WERI-Rb-1 (cell line): ENCODE data around the gene TNS4.

Experiments
- DNase-seq: peaks from one replicate; pipeline ENCODE4 v3.0.0-alpha.2; 2020
- H3K27ac ChIP-seq: fragments of 250-450 bp; sonication (Bioruptor Pico); 2 replicates; pipeline ENCODE4 v1.5.1; 2020; ENCODE audit warnings: mild to moderate bottlenecking, moderate library complexity
- H3K27me3 ChIP-seq: fragments of 250-450 bp; sonication (Bioruptor Pico); 2 replicates; pipeline ENCODE4 v1.5.1; 2021; ENCODE audit warnings: mild to moderate bottlenecking, low read depth, moderate library complexity; ENCODE audit not compliant: insufficient read depth, severe bottlenecking
- H3K36me3 ChIP-seq: fragments of 250-450 bp; sonication (Bioruptor Pico); 2 replicates; pipeline ENCODE4 v1.5.1; 2020; ENCODE audit warnings: mild to moderate bottlenecking, moderate library complexity
- H3K4me3 ChIP-seq: 2 replicates; pipeline ENCODE4 v1.5.1; 2011; ENCODE audit warnings: low read depth, mild to moderate bottlenecking, control low read depth, low read length
- H3K9me3 ChIP-seq: fragments of 250-450 bp; sonication (Bioruptor Pico); 2 replicates; pipeline ENCODE4 v1.5.1; 2021; ENCODE audit warnings: mild to moderate bottlenecking, moderate library complexity; ENCODE audit not compliant: severe bottlenecking
- CTCF ChIP-seq: IDR thresholded peaks from 2 replicates; pipeline ENCODE4 v1.5.1; 2011; ENCODE audit warnings: low read depth, mild to moderate bottlenecking, control low read depth, inconsistent platforms, low read length

TNS4 gene

GRCh38 chr17:40463122-40463550, 38.3 kb downstream of the TNS4 start:
- no peak overlapping the region for H3K4me3 ChIP-seq
- H3K27me3 ChIP-seq: no peaks in the 10 kb centered on the region
- H3K27ac ChIP-seq: peak overlapping the region; percentile 44
- no peaks in the 10 kb centered on the region for H3K9me3 ChIP-seq
- no peak for DNase-seq
- no peak for TF ChIP-seq CTCF
- H3K36me3 ChIP-seq: no peaks in the 10 kb centered on the region; the same call in 1 of the 2 replicates

DNA sequence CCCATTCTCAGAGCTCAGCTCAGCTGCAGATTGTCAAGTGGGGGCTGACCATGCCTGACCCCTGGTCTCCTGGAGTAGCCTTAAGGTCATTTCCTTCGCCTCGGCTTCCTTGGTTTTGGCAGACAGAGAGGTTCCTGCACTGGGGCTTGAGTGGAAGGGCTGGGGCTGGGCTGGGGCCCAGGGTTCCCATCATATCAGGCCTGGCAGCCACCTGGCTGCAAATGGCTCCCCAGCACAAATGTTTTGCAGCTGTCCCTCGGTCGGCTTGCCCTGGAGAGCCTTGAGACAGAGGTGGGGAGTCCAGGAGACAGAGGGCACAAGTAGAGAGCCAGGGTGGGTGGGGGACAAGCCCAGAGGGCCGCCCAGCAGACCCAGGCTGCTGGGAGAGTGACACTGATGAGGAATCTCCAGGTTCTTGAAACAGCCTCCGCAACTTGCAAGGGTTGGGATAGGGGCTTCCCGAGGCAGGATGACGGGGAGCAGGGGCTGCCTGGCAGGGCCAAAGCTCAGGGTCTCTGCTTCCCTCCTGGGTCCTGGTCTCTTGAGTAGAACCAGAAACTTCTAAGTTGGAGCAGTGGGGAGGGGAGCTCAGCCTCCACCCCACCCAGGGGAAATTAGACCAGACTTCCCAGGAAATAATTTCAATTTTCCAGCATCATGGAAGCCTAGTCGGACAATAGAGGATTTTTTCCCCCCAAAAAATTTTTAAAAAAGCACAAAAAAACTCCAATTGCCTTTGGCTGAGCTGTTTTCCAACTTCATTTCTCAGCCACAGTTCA, 38.9 kb downstream of the TNS4 start:
- H3K4me3 ChIP-seq: no peak overlapping the region
- no peak for DNase-seq
- TF ChIP-seq CTCF: no peak
- peaks cover 6% of the 10 kb centered on the region for H3K36me3 ChIP-seq
- peak overlapping the region; percentile 44 for H3K27ac ChIP-seq
- H3K9me3 ChIP-seq: no peaks in the 10 kb centered on the region
- no peaks in the 10 kb centered on the region for H3K27me3 ChIP-seq

GRCh38 chr17:40461732-40462342, 39.6 kb downstream of the TNS4 start:
- Histone ChIP-seq H3K27me3 (no peaks in the 10 kb centered on the region), H3K9me3 (no peaks in the 10 kb centered on the region), H3K27ac (peak overlapping the region; percentile 44), H3K4me3 (no peak overlapping the region), H3K36me3 (peaks cover 12% of the 10 kb centered on the region)
- TF ChIP-seq CTCF: no peak
- peak; percentile 42 for DNase-seq

DNA sequence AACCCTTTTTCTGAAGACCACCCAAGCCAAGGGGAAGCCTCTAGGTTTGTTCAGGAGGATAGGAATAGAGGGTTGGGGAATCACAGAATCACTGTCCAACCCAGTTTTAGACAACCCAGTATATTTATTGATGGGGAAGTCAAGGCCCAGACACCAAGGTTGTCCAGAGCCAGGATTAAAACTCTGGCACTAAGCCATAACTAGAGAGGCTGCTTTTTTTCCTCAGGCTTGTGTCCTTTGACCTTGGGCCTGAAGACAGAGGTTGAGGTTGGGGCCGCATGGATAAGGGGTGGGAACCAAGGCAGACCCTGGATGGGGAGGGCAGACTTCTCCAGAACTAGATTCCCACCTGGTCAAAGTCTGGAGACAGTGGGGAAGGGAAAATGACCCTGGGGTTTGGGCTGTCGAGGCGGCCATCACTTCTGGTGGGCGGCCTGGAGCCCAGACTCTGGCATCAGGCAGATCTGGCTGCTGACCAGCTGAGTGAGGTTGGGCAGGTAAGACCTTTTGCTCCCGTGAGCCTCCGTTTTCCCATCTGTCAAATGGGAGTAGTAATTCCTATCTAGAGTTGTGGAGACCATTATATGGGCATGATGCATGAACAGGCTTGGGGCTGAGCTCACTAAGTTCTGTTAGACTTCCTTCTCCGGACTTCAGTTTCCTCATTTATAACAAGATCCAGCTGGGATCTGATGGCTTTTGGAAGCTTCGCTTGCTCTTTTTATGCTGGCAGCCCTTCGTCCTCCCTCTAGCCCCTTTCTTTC, 40.3 kb downstream of the TNS4 start:
- Histone ChIP-seq H3K27ac (peak overlapping the region; percentile 44), H3K4me3 (no peak overlapping the region), H3K9me3 (no peaks in the 10 kb centered on the region), H3K36me3 (peaks cover 19% of the 10 kb centered on the region), H3K27me3 (no peaks in the 10 kb centered on the region)
- TF ChIP-seq CTCF: no peak
- no peak for DNase-seq

DNA sequence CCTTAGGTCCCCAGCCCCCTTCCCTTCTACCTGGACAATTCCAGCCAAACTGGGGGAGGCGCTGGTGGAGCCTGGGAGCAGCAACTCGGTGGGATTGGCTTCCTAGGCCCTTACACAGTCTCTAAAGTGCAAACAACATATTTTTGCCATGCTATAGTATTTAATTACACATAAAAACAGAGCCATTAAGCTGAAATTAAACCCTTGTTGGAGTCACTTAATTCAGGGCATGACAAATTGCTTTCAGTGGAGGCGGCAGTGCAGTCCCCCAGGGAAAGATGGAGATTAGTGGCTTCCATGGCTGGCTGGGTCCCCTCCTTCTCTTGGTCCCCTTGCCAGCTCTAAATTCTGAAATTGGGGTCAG, 40.8 kb downstream of the TNS4 start:
- H3K4me3 ChIP-seq: no peak overlapping the region
- H3K36me3 ChIP-seq: peaks cover 25% of the 10 kb centered on the region
- H3K9me3 ChIP-seq: no peaks in the 10 kb centered on the region
- H3K27ac ChIP-seq: no peak overlapping the region; the same call in 1 of the 2 replicates
- no peaks in the 10 kb centered on the region for H3K27me3 ChIP-seq
- no peak for DNase-seq
- no peak for TF ChIP-seq CTCF
